ENCODE measurements around the gene TP53AIP1.

Gene TP53AIP1

DNA sequence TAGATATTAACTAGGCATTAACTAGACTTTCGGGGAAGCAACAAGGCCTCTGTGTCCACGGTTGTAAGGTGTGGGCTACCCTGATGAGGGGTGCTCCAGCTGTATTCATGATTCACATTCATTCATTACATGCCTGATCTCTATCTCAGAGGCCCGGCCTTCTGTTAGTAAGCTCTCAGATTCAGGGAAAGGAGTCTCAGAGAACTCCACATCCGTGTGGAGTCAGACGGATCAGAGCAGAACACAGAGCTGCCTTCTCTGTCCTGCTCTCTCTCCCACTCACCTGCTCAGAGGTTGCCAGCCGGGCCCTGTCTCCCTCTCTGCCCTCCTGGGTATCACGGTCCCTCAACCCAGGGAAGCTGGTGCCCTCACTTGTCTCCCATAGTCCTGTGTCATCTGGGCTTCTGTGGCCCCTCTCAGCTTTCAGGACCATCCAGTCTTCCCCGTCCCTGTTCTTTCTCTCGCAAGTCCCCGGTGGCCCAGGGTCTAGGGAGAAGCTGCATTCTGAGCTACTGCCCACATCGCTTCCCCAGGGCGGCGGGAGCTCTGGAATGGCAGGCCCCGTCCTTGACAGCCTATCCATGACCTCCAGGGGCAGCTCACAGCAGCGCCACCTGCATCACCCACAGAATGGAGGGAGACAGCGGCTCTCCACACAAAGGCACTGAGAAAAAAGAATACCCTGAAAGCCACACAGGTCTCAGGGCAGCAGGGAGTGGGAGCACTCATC, 4.3 kb downstream of the TP53AIP1 start:
- TF ChIP-seq, protein P1, sequence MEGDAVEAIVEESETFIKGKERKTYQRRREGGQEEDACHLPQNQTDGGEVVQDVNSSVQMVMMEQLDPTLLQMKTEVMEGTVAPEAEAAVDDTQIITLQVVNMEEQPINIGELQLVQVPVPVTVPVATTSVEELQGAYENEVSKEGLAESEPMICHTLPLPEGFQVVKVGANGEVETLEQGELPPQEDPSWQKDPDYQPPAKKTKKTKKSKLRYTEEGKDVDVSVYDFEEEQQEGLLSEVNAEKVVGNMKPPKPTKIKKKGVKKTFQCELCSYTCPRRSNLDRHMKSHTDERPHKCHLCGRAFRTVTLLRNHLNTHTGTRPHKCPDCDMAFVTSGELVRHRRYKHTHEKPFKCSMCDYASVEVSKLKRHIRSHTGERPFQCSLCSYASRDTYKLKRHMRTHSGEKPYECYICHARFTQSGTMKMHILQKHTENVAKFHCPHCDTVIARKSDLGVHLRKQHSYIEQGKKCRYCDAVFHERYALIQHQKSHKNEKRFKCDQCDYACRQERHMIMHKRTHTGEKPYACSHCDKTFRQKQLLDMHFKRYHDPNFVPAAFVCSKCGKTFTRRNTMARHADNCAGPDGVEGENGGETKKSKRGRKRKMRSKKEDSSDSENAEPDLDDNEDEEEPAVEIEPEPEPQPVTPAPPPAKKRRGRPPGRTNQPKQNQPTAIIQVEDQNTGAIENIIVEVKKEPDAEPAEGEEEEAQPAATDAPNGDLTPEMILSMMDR (IDR thresholded peaks at IDR 0.05; ENCODE audit: low read depth, low read length), result no peak
- no peak overlapping the region for H3K4me3 ChIP-seq (ENCODE audit: low read depth, low read length)

DNA sequence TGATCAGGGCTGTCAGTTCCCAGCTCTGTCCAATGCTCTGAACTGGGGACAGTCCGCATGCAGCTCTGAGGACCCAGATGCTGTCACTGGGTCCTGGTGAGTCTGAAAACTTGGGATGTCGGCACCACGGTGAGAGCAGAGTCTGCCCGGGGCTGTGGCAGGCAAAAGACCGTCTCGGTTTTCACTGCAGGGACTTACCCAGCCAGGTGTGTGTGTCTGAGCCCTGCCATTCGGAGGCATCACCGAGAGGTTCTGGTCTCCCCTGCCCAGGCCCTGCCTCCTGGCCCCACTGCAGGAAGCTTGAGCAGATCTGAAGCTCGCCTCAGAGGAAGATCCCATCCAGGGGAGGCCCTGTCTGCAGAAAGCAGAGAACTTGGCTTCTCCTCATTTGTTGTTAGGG, 5.2 kb downstream of the TP53AIP1 start:
- no peak overlapping the region for H3K4me3 ChIP-seq (ENCODE audit: low read depth, low read length)
- TF ChIP-seq, protein P1 (IDR thresholded peaks at IDR 0.05; ENCODE audit: low read depth, low read length), result no peak

DNA sequence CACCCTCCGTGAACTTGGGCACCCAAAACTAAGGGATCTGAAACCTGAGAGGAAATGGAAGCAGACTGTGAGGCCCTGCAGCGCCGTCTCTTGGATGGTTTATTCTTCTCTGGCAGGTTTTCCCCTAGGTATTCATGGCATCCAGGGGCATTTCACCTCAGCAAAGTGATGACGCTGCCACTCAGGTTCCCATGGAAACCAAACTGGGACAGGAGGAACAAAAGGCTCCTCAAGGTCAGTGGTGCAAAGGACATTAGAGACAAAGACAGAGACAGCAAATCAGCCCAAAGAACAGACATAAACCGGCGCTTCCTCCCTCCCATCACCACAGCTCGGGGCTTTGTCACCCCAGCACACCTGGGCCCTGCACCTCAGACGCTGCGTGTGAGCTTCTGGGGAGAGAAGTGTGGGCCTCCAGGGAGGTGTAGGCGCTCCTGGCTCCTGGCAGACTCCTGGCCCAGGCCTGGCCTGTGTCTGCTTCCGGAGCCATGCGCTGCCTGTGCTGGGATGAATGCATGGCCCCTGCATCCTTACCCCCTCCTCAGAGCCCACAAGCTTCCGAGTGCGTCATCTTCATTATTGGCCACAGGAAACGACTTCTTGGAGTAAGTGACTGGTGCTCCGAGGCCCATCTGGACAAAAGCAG, 5.9 kb downstream of the TP53AIP1 start:
- H3K4me3 ChIP-seq (ENCODE audit: low read depth, low read length), result no peak overlapping the region

DNA sequence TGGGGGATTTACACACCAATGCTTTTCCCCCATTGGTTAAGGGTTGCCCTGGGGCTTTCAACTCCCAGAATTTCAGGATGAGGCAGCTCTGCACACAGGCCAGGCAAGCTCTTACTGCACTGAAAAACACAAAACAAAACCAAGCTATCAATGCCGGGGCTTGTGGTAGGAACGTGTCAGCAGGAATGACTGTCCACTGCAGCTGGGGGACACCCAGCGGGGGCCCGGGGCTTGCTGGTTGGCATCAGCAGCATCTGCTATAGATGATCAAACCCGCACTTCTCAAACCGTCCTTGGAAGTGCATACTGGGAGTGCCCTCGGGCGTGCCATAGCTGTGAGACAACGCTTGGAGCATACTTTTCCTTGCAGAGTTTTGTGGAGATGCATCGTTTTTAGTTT, 7.7 kb downstream of the TP53AIP1 start:
- TF ChIP-seq, protein P1 (IDR thresholded peaks at IDR 0.05; ENCODE audit: low read depth, low read length), result no peak
- H3K4me3 ChIP-seq (ENCODE audit: low read depth, low read length), result no peak overlapping the region

More for the DNA sequence above, 5.9 kb downstream of the TP53AIP1 start:
- TF ChIP-seq, protein P1 (IDR thresholded peaks at IDR 0.05; ENCODE audit: low read depth, low read length), result no peak

GRCh38 chr11:128934351-128934750, 8.3 kb downstream of the TP53AIP1 start:
- TF ChIP-seq, protein P1 (IDR thresholded peaks at IDR 0.05; ENCODE audit: low read depth, low read length), result no peak

DNA sequence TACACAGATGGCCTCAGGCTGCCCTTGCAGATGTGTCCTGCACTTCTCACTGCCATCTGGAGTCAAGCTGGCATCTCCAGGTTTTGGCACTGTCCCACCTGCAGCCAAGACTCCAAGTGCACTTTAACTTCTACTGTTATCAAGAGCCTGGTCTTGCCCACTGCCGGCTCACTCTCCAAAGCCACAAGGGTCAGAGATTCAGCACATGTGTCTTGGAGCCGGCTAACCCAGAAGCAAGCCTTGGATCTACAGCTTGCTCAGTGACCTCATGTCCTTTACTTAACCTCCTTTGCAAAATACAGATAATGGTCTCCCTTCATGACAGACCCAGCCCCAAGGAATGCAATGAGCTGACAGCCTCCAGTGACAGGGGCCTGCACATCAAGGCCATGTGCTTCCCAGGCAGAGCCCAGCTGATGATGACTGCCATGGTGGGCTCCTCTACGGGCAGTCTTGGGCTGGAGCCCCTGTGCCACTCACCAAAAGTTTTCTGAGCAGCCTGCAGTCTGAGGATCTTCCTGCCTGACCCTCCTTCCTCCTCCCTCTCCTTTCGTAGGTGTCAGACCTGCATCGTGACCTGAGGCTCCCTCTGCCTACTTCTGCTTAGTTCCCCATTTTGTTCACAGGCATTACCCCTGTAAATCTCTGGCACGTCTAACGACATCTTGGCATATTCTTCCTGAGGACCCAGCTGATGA, 9.0 kb downstream of the TP53AIP1 start:
- no peak overlapping the region for H3K4me3 ChIP-seq (ENCODE audit: low read depth, low read length)
- TF ChIP-seq, protein P1 (IDR thresholded peaks at IDR 0.05; ENCODE audit: low read depth, low read length), result no peak

More at GRCh38 chr11:128934351-128934750, 8.3 kb downstream of the TP53AIP1 start:
- H3K4me3 ChIP-seq (ENCODE audit: low read depth, low read length), result no peak overlapping the region

DNA sequence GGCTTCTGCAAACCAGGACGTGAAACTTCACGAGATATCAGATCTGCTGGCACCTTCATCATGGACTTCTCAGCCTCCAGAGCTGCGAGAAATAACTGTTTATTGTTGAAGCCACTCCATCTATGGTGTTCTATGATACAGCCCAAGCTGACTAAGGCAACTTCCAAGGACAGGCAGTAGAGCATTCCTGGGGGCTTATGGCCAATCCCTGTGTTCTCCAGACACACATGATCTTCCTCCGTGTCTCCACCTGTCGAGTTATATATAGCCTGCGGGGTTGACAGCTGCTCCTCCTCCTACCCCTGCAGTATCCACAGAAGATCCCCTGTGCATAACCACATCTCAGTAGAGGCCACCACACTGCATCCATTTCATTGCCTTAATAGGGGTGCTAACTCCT, 11.0 kb downstream of the TP53AIP1 start:
- TF ChIP-seq, protein P1 (IDR thresholded peaks at IDR 0.05; ENCODE audit: low read depth, low read length), result no peak
- H3K4me3 ChIP-seq (ENCODE audit: low read depth, low read length), result no peak overlapping the region

All from WI38 (cell line).